Activated CD4-positive, alpha-beta memory T cell treated with anti-CD3 and anti-CD28 coated beads for 36 hours (primary cell): ENCODE results near the gene LRPPRC. TPM values are rescaled to one million over a fixed set of nuclear protein-coding genes. Genes with fewer than 3 reads are reported as not detected.

Experiments
- total RNA-seq, 2 experiments: library from RNA; stranded (reverse); gene quantifications; one replicate each; pipeline ENCODE4 v1.2.3, GENCODE V29; 2021

Gene LRPPRC
- total RNA-seq, 2 experiments from 2014 or later: 141 to 144 TPM

Other genes starting within 250 kb of the LRPPRC start
- 10 to 100 TPM; 17.7 to 18.7 TPM for gene DYNC2LI1, start 221.9 kb downstream of the LRPPRC start, total RNA-seq
- not detected for gene ABCG5, start 157.2 kb downstream of the LRPPRC start, total RNA-seq
- gene ABCG8, start 157.0 kb downstream of the LRPPRC start, total RNA-seq: not detected
- gene PPM1B, start 172.9 kb upstream of the LRPPRC start, total RNA-seq: 10 to 100 TPM; 41.6 to 45.2 TPM